HL-60/S4 treated with retinoic acid at 250 ng/mL for 4 days and 3 days (cell line): ENCODE measurements around the gene SKAP1.
"Not testable (repeated sequence)": the region's sequence is repeated elsewhere in the genome, so short reads cannot be mapped to it uniquely, and the experiment has no call there.

Experiments
- in situ Hi-C: fragments of 300-500 bp; cut with MboI; formaldehyde crosslinking; loops from 2 replicates; pipeline ENCODE4 v1.7.0; 2022; ENCODE audit warnings: low sequenced_read_pairs

Gene SKAP1

GRCh38 chr17:48290378-48290777, 139.6 kb downstream of the SKAP1 start:
- in situ Hi-C loops, result no loop called here

DNA sequence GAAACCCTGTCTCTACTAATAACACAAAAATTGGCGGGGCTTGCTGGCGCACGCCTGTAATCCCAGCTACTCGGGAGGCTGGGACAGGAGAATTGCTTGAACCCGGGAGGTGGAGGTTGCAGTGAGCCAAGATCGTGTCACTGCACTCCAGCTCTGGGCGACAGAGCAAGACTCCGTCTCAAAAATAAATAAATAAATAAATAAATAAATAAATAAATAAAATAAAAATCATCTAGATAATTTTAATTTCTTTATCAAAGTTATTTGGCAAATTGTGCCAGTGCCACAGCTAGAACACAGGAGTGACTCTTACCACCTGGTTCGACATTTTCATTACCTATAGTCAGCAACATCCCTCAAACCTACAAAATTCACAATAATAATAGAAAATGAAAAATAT, 143.1 kb downstream of the SKAP1 start:
- in situ Hi-C loops, result not testable (repeated sequence)

DNA sequence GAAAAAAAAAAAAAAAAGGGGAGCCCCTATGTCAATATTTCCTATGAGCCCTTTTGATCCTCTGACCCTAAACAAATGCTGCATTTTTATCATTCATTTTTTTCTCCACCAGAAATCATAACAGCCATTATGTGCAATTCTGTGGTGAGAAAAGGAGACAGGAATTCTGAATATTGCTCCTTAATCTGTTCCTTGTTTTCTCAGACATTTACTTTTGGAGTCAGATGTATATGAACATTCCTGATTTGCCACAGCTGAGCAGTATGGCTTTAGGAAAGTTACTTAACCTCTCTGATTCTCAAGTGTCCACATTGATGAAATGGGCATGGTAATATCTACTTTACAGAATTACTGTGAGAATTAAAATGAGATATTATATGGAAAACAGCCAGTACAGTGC, 144.4 kb downstream of the SKAP1 start:
- in situ Hi-C loops, result no loop called here

DNA sequence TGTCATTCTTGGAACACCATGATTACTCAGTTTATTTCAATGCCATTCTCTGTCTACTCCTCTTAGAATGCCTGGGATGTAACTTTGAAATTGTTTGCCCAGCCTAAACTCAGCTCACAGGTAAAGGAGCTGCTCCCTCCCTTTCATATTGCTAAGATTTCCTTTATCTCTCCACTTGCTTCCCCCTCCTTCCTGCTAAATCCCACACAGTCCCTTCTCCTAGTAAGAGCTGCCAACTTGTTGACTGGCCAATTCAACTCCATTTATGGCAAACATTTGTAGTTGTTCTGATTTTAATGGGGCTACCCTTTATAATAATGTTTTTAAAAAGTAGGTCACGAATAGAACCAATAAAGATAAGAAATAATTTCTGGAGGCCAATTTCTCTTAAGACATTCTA, 146.1 kb downstream of the SKAP1 start:
- in situ Hi-C loops, result no loop called here

GRCh38 chr17:48283411-48283810, 146.6 kb downstream of the SKAP1 start:
- in situ Hi-C loops, result no loop called here

GRCh38 chr17:48282303-48282702, 147.7 kb downstream of the SKAP1 start:
- in situ Hi-C loops, result no loop called here

GRCh38 chr17:48278760-48279491, 151.1 kb downstream of the SKAP1 start:
- in situ Hi-C loops, result no loop called here

DNA sequence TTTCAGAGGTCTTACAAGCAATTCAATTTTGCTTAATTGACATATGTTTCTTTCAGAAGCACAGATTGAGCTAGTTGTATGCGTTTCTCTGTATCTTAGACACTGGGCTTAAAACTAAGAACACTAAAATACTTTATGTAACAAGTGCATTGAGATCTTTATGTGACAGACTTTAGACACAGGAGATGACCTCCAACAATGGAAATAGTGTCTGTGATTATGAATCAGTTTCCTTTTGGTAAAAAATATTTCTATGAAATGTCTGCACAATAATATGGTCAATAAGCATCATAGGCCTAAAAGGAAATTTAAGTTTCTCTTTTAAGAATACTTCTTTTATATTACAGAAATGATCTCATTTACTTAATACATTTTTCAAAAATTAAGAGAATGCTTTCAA, 153.2 kb downstream of the SKAP1 start:
- in situ Hi-C loops, result no loop called here

DNA sequence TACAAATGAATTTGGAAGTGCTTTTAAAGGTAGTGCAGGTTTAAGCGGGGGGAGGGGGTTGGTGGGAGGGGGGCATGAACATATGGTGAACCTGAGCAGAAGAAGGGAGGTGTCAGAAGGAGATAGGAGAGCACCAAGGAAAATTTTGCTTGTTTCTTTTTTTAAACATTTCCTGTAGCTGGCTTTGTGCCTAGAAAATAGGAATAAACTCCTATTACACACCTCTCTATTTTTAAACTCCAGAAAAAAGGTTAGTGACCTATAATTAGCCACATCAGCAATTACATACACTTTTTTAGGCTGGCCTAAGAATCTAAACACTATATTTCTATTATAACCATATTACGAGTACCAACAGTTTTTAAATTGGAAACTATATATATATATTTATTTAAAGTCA, 159.1 kb downstream of the SKAP1 start:
- in situ Hi-C loops, result no loop called here

- in situ Hi-C loops, result no loop called here
Measured at GRCh38 chr17:48269209-48269608, 160.8 kb downstream of the SKAP1 start.

DNA sequence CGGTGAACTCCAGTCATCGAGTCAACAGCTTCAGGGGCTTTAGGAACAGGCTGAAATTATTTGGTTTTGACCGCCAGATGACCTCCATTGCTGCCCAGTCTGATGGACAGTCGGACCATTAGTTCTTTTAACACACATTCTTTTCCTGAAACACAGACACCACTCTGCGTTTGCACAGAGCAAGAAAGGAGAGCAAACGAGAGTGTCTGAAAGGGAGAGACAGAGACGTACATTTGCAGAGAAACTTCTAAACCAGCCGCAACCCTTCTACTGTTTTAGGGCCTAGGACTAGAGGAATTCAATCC, 166.3 kb downstream of the SKAP1 start:
- in situ Hi-C loops, result no loop called here

DNA sequence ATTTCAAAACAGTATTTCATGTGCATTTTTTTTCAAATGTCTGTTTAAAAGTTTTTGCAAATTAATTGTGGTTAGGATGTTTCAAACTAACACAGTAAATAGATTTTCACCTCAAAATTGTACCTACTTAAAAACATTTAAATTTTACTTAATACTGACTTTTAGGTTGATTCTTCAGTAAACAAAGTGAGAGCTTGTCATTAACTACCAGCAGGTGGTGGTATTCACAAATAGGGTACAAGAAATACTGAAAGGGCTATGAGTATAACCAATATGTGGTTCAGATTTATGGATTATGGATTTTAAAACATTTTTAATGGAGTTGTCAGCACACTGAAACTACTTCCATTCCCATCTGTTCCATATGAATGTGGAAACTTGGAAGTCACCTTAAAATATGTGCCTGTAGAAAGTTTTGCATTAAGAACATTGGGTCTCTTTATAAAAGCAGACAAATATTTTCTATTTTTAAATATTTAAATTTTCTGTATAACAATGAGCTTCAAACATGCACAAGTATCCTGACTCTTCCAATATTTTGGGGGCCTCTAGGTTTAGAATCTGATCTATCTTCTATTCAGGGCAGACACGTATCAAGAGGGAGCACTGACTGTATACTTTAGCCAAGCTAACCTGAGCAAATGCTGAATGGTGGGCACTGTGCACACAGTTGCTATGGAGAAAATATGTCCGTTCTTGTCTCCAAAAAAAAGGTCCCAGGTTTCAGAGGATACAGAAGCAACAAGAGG, 166.9 kb downstream of the SKAP1 start:
- in situ Hi-C loops, result no loop called here

DNA sequence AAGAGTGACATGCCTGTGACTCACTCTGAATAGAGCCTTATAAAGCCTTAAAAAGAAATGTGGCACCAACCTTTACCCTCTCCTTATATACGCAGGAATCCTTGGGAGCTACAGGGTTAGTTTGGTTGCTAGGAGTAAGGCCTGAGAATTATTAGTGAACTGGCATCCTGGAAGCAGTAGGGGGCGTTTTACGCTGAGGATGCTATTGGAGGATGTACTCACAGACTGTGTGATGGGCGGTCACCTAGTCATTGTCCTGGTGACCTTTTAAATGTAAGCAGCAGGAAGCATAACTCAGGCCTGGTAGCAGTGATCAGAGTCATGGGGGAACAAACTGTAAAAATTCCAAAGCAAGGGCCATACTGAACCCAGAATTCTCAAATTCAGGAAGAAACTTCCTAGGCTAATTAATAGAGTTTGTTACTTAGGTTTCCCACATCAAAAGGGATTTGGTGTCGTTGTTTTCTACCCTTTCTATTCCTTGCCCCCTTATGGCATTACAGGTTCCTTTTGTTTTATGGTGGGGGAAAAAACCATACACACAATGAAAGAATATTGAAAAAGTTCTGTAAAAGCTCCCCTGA, 168.6 kb downstream of the SKAP1 start:
- in situ Hi-C loops, result no loop called here

DNA sequence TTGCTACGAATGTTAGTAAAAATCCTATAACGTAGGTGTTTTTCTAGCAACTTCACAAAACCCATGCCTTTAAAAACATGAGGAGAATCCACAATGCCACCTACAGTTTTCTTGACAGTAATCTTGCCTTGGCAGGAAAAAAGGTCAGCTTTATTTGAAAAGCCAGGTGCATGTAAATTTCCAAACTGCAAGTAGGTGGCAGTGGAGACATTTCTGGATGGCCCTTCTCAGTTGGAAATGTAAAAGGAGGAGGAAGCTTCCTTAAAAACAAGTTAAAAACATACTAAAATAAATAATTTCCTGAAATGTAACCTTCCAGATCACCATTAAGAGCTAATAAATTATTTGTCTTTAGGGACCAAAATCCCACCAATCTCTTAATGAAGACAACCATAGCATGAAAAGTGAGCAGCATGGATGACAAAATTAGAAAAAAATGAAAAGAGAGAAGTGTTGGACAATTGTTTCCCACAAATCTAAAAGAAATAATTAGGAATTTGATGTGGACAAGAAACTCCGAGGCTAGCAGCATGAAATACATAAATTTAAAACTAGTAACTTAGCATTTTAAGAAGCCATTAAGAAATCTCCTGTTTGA, 170.2 kb downstream of the SKAP1 start:
- in situ Hi-C loops, result no loop called here

DNA sequence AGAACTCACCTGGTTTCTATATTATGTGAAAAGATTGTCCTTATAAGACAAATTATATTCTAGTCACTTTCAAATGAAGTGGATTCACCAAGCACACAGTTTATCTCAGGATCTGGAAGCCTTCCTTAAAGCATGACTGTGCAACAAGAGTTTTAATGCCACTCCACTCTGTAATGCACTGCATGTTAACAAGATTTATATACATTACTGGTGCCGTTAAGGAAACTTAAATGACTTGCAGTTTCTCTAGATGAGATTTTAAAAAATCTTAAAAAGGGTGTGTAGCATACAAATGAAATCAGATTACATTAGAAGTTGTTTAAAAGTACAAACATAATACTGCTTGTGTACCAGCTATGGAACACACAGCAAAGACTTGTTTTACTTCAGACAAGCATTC, 171.7 kb downstream of the SKAP1 start:
- in situ Hi-C loops, result no loop called here

DNA sequence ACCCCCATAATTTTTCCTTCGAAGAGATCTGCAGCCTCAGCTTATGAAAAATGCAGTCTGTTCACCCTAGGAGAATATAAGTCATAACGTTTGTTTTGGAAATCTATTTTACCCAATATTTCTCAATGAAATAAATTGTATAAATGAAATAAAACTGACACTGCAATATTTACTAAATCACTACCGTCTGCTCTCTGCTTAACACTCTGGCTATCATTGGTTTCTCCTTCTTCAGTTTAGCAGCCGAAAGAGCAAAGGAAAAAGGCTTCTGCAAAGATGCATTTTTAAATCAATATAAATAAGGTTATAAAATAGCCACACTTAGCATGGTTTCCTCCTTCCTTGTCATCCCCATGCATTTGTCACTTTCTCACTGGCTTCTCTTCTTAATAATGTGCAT, 174.3 kb downstream of the SKAP1 start:
- in situ Hi-C loops, result no loop called here

DNA sequence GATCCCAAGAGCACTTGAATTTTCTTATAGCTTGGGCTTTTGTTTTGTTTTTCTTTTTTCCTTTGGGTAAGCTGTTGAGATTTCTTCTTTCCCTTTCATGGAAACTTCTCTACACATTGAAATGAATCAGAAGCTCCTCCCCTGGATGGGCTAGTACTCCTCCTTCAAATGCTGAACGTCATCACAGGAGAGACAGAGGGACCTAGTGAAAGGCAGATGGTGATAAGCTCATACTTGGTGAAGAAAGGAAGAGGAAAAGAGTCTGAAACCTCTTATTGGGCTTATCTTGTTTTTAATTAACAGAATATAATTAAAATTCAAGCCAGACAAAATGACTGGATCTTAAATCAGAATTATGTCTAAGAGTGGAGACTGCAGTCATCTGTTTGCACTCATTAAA, 175.1 kb downstream of the SKAP1 start:
- in situ Hi-C loops, result no loop called here

DNA sequence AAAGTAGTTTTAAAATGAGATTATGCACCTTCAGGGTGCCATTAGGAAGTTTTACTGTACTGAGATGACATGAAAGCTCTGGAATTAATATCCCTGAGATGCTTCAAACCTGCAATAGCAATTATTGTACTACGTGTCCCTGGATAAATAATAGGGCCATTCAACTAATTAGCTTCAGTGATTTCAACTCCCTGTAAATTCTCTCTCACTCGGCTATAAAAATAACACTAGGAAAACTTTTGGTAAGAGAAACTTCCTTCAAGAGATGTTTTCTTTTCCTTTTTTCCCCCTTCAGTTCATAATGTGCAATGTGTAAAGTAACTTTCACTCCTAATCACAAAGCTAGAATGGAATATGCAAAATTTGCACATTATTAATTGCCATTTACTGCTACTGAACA, 176.0 kb downstream of the SKAP1 start:
- in situ Hi-C loops, result no loop called here

DNA sequence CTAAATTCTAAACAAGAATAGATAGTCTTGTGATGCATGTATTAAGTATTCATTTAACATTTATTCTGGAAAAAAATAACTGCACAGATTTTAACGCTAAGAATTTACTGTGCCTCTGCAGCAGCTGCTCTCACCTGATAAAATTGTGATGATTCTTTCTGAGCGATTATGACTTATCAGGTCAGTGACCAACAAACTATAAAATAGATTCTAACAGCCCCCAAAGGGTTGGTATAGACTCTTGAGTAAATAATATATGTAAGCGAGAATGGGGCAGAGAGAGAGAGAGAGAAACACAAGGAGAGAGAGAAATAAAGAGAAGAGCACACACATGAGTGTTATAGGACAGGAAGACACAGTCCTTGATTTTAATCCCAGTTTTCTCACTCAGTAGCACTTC, 178.1 kb downstream of the SKAP1 start:
- in situ Hi-C loops, result no loop called here

DNA sequence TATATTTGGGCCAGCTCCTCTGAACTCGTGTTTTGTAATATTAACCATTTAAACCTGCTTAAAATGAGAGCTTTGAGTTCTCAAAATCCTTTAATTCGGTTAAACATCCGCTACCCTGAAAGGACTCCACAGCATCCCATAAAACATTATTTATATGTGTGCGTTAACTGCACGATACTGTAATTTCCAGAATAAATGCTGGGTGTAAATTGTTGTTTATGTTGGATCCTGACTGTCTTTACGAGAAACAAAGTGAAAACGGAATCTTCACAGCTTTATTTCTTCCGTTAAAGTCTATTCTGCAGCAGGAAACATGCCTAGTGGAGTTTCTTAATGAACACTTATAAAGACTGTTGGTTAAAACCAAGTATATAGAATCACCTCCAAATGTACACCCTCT, 179.1 kb downstream of the SKAP1 start:
- in situ Hi-C loops, result no loop called here

GRCh38 chr17:48250059-48250458, 180.0 kb downstream of the SKAP1 start:
- in situ Hi-C loops, result not testable (repeated sequence)

GRCh38 chr17:48247603-48248002, 182.4 kb downstream of the SKAP1 start:
- in situ Hi-C loops, result no loop called here
